A673 (cell line): ENCODE measurements around the gene ZDHHC21. TPM values are rescaled to one million over a fixed set of nuclear protein-coding genes. Genes with fewer than 3 reads are reported as not detected.

Experiments
- BruUV-seq: library from RNA; stranded (reverse); fragments of 400-500 nt; replicated peaks from 2 replicates; lab custom pipeline; 2021; lab: Mats Ljungman, UMichigan
- CTCF ChIA-PET: fragments of 300-600 bp; sonication (Branson Sonifier 250); formaldehyde crosslinking; loops from one replicate; lab custom pipeline; 2022; ENCODE audit warnings: antibody characterized with exemption; lab: Charles Lee
- POLR2A ChIA-PET: fragments of 300-600 bp; sonication (Branson Sonifier 250); formaldehyde crosslinking; loops from one replicate; lab custom pipeline; 2022; ENCODE audit warnings: antibody characterized with exemption; ENCODE audit not compliant: low non-redundant PET; lab: Charles Lee
- DNase-seq: peaks from one replicate; pipeline ENCODE4 v3.0.0-alpha.2; 2015; ENCODE audit warnings: low spot score
- H3K27ac ChIP-seq: fragments of 200-600 bp; sonication (generic); 2 replicates; pipeline ENCODE4 v1.5.1; 2016; ENCODE audit warnings: mixed run types, low read depth, mild to moderate bottlenecking, mixed read lengths, antibody characterized with exemption, low read length; ENCODE audit not compliant: poor library complexity, severe bottlenecking
- H3K27me3 ChIP-seq: fragments of 200-600 bp; sonication (generic); replicated peaks from 2 replicates; pipeline ENCODE4 v1.6.1; 2017; ENCODE audit warnings: mixed run types, low read depth, mild to moderate bottlenecking, mixed read lengths, antibody characterized with exemption, low read length; ENCODE audit not compliant: insufficient read depth, poor library complexity
- H3K36me3 ChIP-seq: fragments of 200-600 bp; sonication (generic); 2 replicates; pipeline ENCODE4 v1.6.1; 2016; ENCODE audit warnings: mixed run types, mild to moderate bottlenecking, mixed read lengths, antibody characterized with exemption, low read length; ENCODE audit not compliant: insufficient read depth, poor library complexity, severe bottlenecking
- H3K4me1 ChIP-seq: fragments of 200-600 bp; sonication (generic); 2 replicates; pipeline ENCODE4 v1.6.1; 2017; ENCODE audit warnings: mixed run types, mild to moderate bottlenecking, mixed read lengths, antibody characterized with exemption, low read length; ENCODE audit not compliant: insufficient read depth, poor library complexity, severe bottlenecking
- H3K4me3 ChIP-seq: fragments of 200-600 bp; sonication (generic); 2 replicates; pipeline ENCODE4 v1.5.1; 2016; ENCODE audit warnings: low read depth, mixed run types, mild to moderate bottlenecking, mixed read lengths, low read length; ENCODE audit not compliant: poor library complexity, severe bottlenecking
- H3K9me3 ChIP-seq: fragments of 200-600 bp; sonication (generic); 2 replicates; pipeline ENCODE4 v1.6.1; 2016; ENCODE audit warnings: mixed run types, low read depth, mild to moderate bottlenecking, mixed read lengths, antibody characterized with exemption, low read length; ENCODE audit not compliant: poor library complexity, severe bottlenecking
- CTCF ChIP-seq: fragments of 300-800, 200-600 bp; sonication (generic); conservative IDR thresholded peaks from 2 replicates; pipeline ENCODE4 v1.5.1; 2017; ENCODE audit warnings: low read depth, mild to moderate bottlenecking, antibody characterized with exemption, low read length, moderate library complexity, mixed read lengths
- EZH2 ChIP-seq: fragments of 200-600 bp; sonication (generic); IDR thresholded peaks from 2 replicates; pipeline ENCODE4 v1.6.1; 2017; ENCODE audit warnings: borderline replicate concordance, low read depth, mild to moderate bottlenecking, mixed read lengths, antibody characterized with exemption, low read length; ENCODE audit not compliant: poor library complexity, severe bottlenecking
- intact Hi-C: fragments of 100-400 bp; cut with micrococcal nuclease; formaldehyde crosslinking; loops from one replicate; pipeline ENCODE4 v1.10.0; 2022; ENCODE audit not compliant: unreplicated experiment
- total RNA-seq: library from RNA; stranded (reverse); gene quantifications from 2 replicates; pipeline ENCODE4 v1.2.3, GENCODE V29; 2021

Gene ZDHHC21
- total RNA-seq, 1 experiment from 2014 or later: 30.4 TPM

- no peaks in the 10 kb centered on the region for H3K9me3 ChIP-seq
- H3K36me3 ChIP-seq: no peaks in the 10 kb centered on the region
- CTCF ChIA-PET: no interaction called here
- H3K27me3 ChIP-seq: no peaks in the 10 kb centered on the region
- H3K27ac ChIP-seq: no peak overlapping the region
- no peak for TF ChIP-seq EZH2
- TF ChIP-seq CTCF: no peak
- no peaks in the 10 kb centered on the region for H3K4me1 ChIP-seq
- no TSS peak for BruUV-seq
- no peak for DNase-seq
- intact Hi-C loops: no loop called here
- no peak overlapping the region for H3K4me3 ChIP-seq
- POLR2A ChIA-PET: no interaction called here
Measured at GRCh38 chr9:14574173-14574572, 119.1 kb downstream of the ZDHHC21 start.

- H3K9me3 ChIP-seq: no peaks in the 10 kb centered on the region
- no peak for TF ChIP-seq EZH2
- TF ChIP-seq CTCF: no peak
- BruUV-seq: no TSS peak
- H3K36me3 ChIP-seq: no peaks in the 10 kb centered on the region
- H3K27ac ChIP-seq: no peak overlapping the region
- CTCF ChIA-PET: no interaction called here
- H3K4me1 ChIP-seq: no peaks in the 10 kb centered on the region
- H3K4me3 ChIP-seq: no peak overlapping the region
- intact Hi-C loops: no loop called here
- no peaks in the 10 kb centered on the region for H3K27me3 ChIP-seq
- POLR2A ChIA-PET: no interaction called here
- DNase-seq: no peak
Measured at GRCh38 chr9:14573319-14573718, 119.9 kb downstream of the ZDHHC21 start.

GRCh38 chr9:14565352-14566016 lies 127.7 kb downstream of the ZDHHC21 start:
- H3K4me3 ChIP-seq: no peak overlapping the region
- no peaks in the 10 kb centered on the region for H3K9me3 ChIP-seq
- H3K36me3 ChIP-seq: no peaks in the 10 kb centered on the region
- H3K4me1 ChIP-seq: no peaks in the 10 kb centered on the region
- no TSS peak for BruUV-seq
- H3K27me3 ChIP-seq: no peaks in the 10 kb centered on the region
- no peak for DNase-seq
- ChIA-PET CTCF (no interaction called here), POLR2A (no interaction called here)
- no peak for TF ChIP-seq EZH2
- intact Hi-C loops: no loop called here
- no peak overlapping the region for H3K27ac ChIP-seq
